Cardiac muscle cell (in vitro differentiated cells and primary cell): ENCODE data around the gene FHOD3. TPM values are rescaled to one million over a fixed set of nuclear protein-coding genes. Genes with fewer than 3 reads are reported as not detected.

Experiments used
- DNase-seq, 2 donors: peaks; one replicate each; pipeline versions ENCODE4 v3.0.0 to v3.0.0-alpha.2; 2010 to 2017; ENCODE audit warnings: low read depth in 1 of 2, low spot score in 1 of 2
- H3K27ac ChIP-seq: fragments of 200-600 bp; sonication (generic); 2 replicates; pipeline ENCODE4 v1.5.1; 2016
- H3K27me3 ChIP-seq: fragments of 200-600 bp; sonication (generic); 2 replicates; pipeline ENCODE4 v1.6.0; 2016; ENCODE audit warnings: control low read depth
- H3K36me3 ChIP-seq: fragments of 200-600 bp; sonication (generic); 2 replicates; pipeline ENCODE4 v1.5.1; 2016; ENCODE audit warnings: control low read depth
- H3K4me1 ChIP-seq: fragments of 200-600 bp; sonication (generic); 2 replicates; pipeline ENCODE4 v1.8.1; 2017; ENCODE audit warnings: low read depth, mild to moderate bottlenecking, mixed run types
- H3K4me3 ChIP-seq: fragments of 200-600 bp; sonication (generic); 2 replicates; pipeline ENCODE4 v1.5.1; 2016; ENCODE audit warnings: mild to moderate bottlenecking
- H3K9me3 ChIP-seq: fragments of 200-600 bp; sonication (generic); 2 replicates; pipeline ENCODE4 v1.5.1; 2017; ENCODE audit warnings: low read depth, mild to moderate bottlenecking, control low read depth
- polyA plus RNA-seq: library from polyadenylated mRNA; unstranded; fragments of >200 nt; fragmentation: Nextera tagmentation; extraction: Ambion mirVana; gene quantifications from 2 replicates; pipeline ENCODE4 v1.2.1, GENCODE V29; 2016
- total RNA-seq: library from RNA; depleted of rRNA; stranded (reverse); fragments of >200 nt; gene quantifications from 2 replicates; pipeline ENCODE4 v1.2.3, GENCODE V29; 2016
- TF ChIP-seq, protein P1 (sequence below): IDR thresholded peaks from 2 replicates; pipeline ENCODE4 v1.5.1; 2012; ENCODE audit warnings: low read depth, mild to moderate bottlenecking, low read length

The FHOD3 gene
- total and polyA plus RNA-seq, 2 experiments from 2014 or later = 127 to 347 TPM

DNA sequence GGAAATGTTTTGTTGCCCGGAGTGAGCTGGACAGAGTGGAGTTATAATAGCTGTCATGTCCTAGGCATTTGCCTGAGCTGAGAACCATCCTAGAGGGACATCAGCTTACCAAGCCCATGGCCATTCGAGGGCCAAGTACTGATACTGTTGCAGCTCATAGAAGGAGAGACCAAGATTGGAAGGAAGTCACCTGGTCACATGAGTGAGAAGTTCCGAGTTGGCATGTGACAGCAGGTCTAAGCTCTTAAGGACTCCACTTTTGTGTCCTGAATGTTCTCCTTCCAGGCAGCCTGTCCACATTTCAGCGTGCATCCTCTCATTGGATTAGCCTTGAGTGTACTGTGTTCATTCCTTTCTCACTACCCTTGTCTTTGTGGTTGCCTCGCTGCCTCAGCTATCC lies 4.4 kb downstream of the FHOD3 start:
- H3K36me3 ChIP-seq = no peaks in the 10 kb centered on the region
- no peaks in the 10 kb centered on the region for H3K9me3 ChIP-seq
- no peak overlapping the region for H3K4me3 ChIP-seq
- no peaks in the 10 kb centered on the region for H3K27me3 ChIP-seq
- H3K27ac ChIP-seq = no peak overlapping the region
- H3K4me1 ChIP-seq = peaks cover 65% of the 10 kb centered on the region
- no peak for DNase-seq
- TF ChIP-seq, protein P1, sequence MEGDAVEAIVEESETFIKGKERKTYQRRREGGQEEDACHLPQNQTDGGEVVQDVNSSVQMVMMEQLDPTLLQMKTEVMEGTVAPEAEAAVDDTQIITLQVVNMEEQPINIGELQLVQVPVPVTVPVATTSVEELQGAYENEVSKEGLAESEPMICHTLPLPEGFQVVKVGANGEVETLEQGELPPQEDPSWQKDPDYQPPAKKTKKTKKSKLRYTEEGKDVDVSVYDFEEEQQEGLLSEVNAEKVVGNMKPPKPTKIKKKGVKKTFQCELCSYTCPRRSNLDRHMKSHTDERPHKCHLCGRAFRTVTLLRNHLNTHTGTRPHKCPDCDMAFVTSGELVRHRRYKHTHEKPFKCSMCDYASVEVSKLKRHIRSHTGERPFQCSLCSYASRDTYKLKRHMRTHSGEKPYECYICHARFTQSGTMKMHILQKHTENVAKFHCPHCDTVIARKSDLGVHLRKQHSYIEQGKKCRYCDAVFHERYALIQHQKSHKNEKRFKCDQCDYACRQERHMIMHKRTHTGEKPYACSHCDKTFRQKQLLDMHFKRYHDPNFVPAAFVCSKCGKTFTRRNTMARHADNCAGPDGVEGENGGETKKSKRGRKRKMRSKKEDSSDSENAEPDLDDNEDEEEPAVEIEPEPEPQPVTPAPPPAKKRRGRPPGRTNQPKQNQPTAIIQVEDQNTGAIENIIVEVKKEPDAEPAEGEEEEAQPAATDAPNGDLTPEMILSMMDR = no peak

DNA sequence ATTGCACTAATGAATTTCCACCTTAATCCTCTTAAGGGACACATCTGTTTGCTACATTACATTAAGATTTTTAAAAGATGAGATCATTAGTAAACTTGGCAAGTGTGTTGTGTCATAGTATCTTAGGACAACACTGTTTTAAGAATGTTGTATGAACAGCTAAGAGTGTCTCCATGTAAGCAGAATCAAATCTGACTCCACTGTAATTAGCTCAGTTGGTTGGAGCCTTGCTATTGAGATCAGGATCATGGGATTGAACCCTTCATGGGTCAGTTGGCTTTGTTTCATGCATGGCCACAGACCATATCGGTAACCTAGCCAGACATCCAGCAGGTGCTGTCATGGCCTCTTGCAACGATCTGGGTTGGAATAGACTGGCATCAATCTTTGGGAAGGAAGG lies 5.2 kb downstream of the FHOD3 start:
- Histone ChIP-seq H3K4me1 (peaks cover 70% of the 10 kb centered on the region), H3K9me3 (no peaks in the 10 kb centered on the region), H3K27me3 (no peaks in the 10 kb centered on the region), H3K4me3 (no peak overlapping the region), H3K36me3 (no peaks in the 10 kb centered on the region), H3K27ac (no peak overlapping the region)
- no peak for DNase-seq
- TF ChIP-seq, protein P1 = no peak

DNA sequence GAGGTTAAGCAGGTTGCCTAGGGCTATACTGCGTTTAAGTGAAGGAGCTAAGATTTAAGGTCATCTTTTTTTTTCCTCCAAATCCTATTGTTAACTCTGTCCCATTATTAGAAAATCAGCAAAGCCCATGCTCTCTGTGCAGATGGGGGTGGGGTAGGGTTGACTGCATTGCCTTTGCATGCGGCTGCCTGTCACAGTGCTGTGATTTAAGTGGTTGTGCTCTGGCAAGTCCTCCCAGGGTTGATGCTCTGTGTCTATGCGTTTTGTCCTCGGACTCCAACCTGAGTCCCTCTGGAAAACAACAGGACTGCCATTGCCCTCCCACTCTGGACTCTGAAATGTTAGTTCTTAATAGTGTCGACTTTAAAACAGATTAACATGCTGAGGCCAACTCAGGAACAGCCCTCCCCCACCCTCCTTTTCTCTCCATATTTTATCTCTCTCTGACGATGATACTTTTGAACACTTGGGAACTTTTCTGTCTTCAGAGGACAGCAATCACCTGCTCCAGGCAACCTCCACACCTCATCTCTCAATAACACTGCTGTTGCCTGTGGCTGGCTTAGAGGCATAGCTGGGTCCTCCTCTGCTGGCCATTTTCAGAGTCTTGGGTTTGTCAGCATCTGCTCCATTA lies 5.8 kb downstream of the FHOD3 start:
- H3K27ac ChIP-seq = no peak overlapping the region
- peak in 1 of 2 donors; percentile 46 for DNase-seq
- TF ChIP-seq, protein P1 = no peak
- peaks cover 75% of the 10 kb centered on the region for H3K4me1 ChIP-seq
- H3K36me3 ChIP-seq = no peaks in the 10 kb centered on the region
- no peak overlapping the region for H3K4me3 ChIP-seq
- no peaks in the 10 kb centered on the region for H3K9me3 ChIP-seq
- H3K27me3 ChIP-seq = no peaks in the 10 kb centered on the region

DNA sequence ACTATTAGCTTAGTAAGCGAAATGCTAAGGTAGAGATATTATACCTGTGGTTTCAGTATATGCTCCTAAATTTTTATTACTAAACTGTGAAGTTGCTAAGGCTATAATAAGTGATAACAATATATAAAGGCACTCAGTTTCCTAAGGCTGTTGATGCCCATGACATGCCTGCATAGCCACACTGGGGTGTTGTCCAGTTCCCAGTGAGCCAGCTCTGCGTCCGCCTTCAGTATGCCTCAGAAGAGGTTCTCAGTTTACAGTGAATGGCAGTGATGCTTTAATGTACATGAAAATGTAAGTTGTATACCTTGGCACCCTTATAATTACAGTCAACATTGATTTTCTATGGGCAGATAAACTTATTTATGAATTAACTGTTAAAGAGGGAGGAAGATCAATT lies 7.2 kb downstream of the FHOD3 start:
- Histone ChIP-seq H3K27ac (no peak overlapping the region), H3K4me3 (no peak overlapping the region), H3K27me3 (no peaks in the 10 kb centered on the region), H3K4me1 (peaks cover 84% of the 10 kb centered on the region), H3K9me3 (no peaks in the 10 kb centered on the region), H3K36me3 (no peaks in the 10 kb centered on the region)
- DNase-seq = no peak
- TF ChIP-seq, protein P1 = no peak

DNA sequence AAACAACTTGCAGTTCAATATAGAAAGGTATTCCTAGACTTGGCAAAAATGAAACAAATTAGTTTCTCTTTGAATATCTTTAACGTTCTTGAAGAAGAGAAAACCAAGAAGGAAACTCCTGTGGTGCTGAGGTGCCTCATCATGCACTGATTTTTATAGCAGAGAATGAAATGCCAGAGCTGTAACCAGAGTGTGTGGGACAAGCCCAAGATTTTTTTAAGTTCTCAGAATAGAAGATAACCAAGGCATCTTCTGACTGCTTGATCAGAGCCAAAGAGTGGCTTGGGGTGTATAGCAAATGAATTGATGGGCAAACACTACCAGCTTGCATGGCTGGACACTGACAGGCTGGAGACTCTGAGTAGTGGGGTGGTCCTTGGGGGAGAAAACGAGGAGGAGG lies 7.9 kb downstream of the FHOD3 start:
- TF ChIP-seq, protein P1 = no peak
- Histone ChIP-seq H3K36me3 (no peaks in the 10 kb centered on the region), H3K4me1 (peaks cover 84% of the 10 kb centered on the region), H3K27me3 (no peaks in the 10 kb centered on the region), H3K27ac (no peak overlapping the region), H3K4me3 (no peak overlapping the region), H3K9me3 (no peaks in the 10 kb centered on the region)
- DNase-seq = no peak

DNA sequence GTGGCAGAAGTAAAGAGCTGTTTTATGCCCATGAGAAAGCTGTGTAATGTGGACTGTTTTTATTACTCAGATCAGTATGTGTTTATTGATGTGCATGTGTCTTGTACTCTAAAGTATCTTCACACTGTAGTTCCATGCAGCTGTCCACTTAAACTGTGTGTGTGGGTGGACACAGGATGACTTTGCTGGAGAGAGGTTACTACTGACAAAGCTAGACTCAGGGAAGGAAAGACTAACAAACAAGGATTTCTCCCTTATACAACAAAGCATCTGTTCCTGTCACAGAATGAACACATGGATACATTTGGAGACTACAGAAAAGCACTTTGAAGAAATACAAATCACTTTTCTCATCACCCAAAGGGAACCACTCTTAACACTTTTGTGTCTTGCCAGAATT lies 10.0 kb downstream of the FHOD3 start:
- H3K27ac ChIP-seq = no peak overlapping the region
- DNase-seq = no peak
- no peaks in the 10 kb centered on the region for H3K9me3 ChIP-seq
- TF ChIP-seq, protein P1 = no peak
- H3K4me3 ChIP-seq = no peak overlapping the region
- no peaks in the 10 kb centered on the region for H3K36me3 ChIP-seq
- H3K4me1 ChIP-seq = peaks cover 81% of the 10 kb centered on the region
- no peaks in the 10 kb centered on the region for H3K27me3 ChIP-seq
